ENCODE results near the gene HMCN1. TPM values are rescaled to one million over a fixed set of nuclear protein-coding genes. Genes with fewer than 3 reads are reported as not detected.

Gene HMCN1
- total RNA-seq, 1 donor from 2014 or later = 8.9 TPM

DNA sequence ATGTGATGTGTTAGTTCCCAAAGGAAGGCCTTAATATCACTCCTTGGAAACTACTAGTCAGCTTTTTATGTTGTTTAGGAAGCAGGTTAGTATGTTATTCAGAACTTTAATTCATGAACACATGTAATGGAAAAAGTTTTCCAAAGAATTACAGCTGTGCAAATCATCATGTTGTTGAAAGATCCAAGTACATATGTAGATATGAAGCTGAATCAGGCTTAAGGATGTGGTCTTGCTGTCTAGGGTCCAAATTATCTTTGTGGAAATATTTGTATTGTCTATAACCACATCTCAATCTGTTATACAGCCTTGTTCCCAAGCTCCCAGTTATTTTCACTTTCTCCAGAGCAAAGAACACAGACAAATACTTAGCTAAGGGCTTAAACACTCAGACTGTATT, 409.3 kb downstream of the HMCN1 start:
- no peaks in the 10 kb centered on the region for H3K4me1 ChIP-seq
- no peak overlapping the region for H3K27ac ChIP-seq (replicated peaks)

GRCh38 chr1:186144505-186144904, 410.3 kb downstream of the HMCN1 start:
- peaks cover 15% of the 10 kb centered on the region for H3K36me3 ChIP-seq
- H3K4me1 ChIP-seq = no peaks in the 10 kb centered on the region
- H3K4me3 ChIP-seq = no peak overlapping the region
- H3K27ac ChIP-seq (replicated peaks) = no peak overlapping the region
- intact Hi-C loops (cut with micrococcal nuclease) = no loop called here
- peaks cover 7% of the 10 kb centered on the region for H3K9me3 ChIP-seq (replicated peaks)
- DNase-seq = no peak
- no peak for TF ChIP-seq CTCF (IDR thresholded peaks at IDR 0.05; ENCODE audit: borderline replicate concordance)
- no peaks in the 10 kb centered on the region for H3K27me3 ChIP-seq (ENCODE audit: low read depth)

More for the DNA sequence above, 409.3 kb downstream of the HMCN1 start:
- Histone ChIP-seq H3K9me3 (replicated peaks) (peaks cover 7% of the 10 kb centered on the region), H3K27me3 (ENCODE audit: low read depth) (no peaks in the 10 kb centered on the region), H3K4me3 (no peak overlapping the region), H3K36me3 (peaks cover 15% of the 10 kb centered on the region)
- no peak for DNase-seq
- TF ChIP-seq CTCF (IDR thresholded peaks at IDR 0.05; ENCODE audit: borderline replicate concordance) = no peak
- intact Hi-C loops (cut with micrococcal nuclease) = no loop called here

DNA sequence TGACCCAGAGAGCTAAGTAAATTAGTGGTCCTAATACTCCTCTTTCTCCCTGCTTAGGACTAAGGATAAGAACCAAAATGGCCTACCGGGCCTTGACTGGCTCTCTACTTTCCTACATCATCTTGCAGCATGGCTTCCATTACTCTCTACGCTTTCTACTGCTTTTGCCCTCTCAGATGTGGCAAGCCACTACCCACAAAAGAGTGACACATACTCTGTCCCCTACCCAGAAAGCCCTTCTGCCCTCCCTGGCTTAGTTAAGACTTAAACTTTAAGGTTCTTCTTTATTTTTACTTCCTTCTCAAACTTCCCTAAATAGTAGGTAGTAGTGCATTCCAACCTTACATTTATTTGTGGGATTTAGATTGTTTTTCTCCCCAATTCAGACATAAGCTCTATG, 412.8 kb downstream of the HMCN1 start:
- no peaks in the 10 kb centered on the region for H3K4me1 ChIP-seq
- intact Hi-C loops (cut with micrococcal nuclease) = no loop called here
- H3K4me3 ChIP-seq = no peak overlapping the region
- no peak for DNase-seq
- peaks cover 5% of the 10 kb centered on the region for H3K9me3 ChIP-seq (replicated peaks)
- H3K36me3 ChIP-seq = peaks cover 15% of the 10 kb centered on the region
- no peaks in the 10 kb centered on the region for H3K27me3 ChIP-seq (ENCODE audit: low read depth)
- no peak for TF ChIP-seq CTCF (IDR thresholded peaks at IDR 0.05; ENCODE audit: borderline replicate concordance)
- no peak overlapping the region for H3K27ac ChIP-seq (replicated peaks)

DNA sequence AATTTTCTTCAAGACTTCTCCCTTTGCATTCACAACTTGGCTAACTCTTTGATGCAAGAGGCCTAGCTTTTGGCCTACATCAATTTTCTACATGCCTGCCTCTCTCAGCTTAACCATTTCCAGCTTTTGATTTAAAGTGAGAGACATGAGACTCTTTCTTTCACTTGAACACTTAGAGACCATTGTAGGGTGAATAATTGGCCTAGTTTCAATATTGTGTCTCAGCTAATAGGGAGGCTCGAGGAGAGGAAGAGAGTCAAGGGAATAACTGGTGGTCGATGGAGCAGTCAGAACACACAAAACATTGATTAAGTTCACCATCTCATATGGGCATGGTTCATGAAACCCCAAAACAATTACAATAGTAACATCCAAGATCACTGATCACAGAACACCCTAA, 415.4 kb downstream of the HMCN1 start:
- TF ChIP-seq CTCF (IDR thresholded peaks at IDR 0.05; ENCODE audit: borderline replicate concordance) = no peak
- DNase-seq = no peak
- Histone ChIP-seq H3K4me1 (peaks cover 4% of the 10 kb centered on the region), H3K27me3 (ENCODE audit: low read depth) (no peaks in the 10 kb centered on the region), H3K36me3 (peaks cover 12% of the 10 kb centered on the region), H3K4me3 (no peak overlapping the region), H3K9me3 (replicated peaks) (no peaks in the 10 kb centered on the region), H3K27ac (replicated peaks) (no peak overlapping the region)
- intact Hi-C loops (cut with micrococcal nuclease) = no loop called here

DNA sequence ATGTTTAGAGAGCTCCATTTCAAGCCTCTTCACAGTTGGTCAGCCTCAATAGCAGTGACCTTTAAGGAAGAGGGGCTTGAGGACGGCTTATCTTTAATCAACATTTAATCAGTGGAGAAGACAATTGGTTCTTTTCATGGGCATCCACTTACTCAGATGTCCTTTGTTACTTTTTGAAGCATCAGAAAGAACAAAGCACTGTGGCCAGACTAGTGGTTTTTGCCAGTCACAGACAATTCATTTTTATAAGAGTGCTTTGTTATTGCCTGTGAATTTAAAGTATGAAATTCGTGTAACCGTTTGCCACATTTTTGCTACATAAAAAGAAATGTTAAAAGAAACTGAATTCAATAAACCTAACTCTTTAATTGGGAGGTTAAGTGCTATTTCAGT, 418.0 kb downstream of the HMCN1 start:
- Histone ChIP-seq H3K36me3 (no peaks in the 10 kb centered on the region), H3K4me3 (no peak overlapping the region), H3K9me3 (replicated peaks) (no peaks in the 10 kb centered on the region), H3K4me1 (peaks cover 4% of the 10 kb centered on the region), H3K27me3 (ENCODE audit: low read depth) (no peaks in the 10 kb centered on the region), H3K27ac (replicated peaks) (no peak overlapping the region)
- intact Hi-C loops (cut with micrococcal nuclease) = no loop called here
- no peak for DNase-seq
- no peak for TF ChIP-seq CTCF (IDR thresholded peaks at IDR 0.05; ENCODE audit: borderline replicate concordance)
